Hepatic stellate cell (primary cell): ENCODE results near the gene ICA1.
A peak's percentile ranks its signal among the peaks of the same experiment; 100 is the strongest.
"Not testable (repeated sequence)": the region's sequence is repeated elsewhere in the genome, so short reads cannot be mapped to it uniquely, and the experiment has no call there.

ENCODE experiments used
- DNase-seq: peaks from one replicate; pipeline ENCODE4 v3.0.0; 2011; ENCODE audit warnings: low spot score

The ICA1 gene

DNA sequence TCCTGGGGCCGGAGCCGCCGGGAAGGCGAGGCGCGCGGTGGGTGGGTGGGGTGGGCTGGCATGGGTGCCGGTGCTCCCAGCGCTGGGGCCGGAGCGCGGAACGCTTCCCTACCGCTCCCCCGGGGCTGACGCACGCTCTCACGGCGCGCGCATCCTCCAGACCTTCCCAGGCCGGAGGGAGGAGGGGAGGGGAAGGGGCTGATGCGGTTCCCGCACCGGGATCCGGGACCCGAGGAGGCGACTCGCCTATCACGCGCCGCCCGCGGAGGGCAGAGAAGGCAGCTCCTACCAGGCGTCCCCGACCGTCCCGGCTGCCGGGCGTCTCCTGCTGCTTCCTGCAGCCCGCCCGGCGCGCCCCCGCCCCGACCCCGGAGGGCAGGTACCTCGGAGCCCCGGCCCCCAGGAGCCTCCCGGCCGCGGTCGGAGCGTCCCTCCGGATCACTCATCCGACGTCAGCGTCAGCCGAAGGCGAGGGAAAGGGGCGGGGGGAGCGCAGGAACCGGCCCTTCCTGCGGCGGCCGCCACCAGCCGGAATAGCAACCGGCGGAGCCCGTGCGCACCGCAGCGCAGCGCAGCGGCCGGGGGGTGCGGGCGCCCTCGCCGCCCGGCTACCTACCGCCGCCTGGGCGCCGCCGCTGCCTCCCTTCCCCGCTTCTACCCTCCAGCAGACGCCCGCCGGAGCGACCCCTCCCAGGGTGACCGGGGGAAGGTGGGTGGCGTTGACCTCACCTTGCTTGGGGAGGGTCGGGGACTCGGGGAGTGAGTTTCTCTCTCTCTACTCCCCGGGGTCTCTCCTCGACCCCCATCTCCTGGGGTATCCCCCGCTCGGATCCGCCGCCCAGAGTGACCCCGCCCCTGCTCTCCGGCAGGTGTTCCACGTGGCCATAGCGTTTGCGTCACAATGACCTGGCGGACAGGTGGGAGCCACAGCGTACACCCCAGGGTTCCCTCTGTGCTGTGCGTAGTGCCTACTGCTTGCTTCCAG is at the start of gene ICA1:
Gene ICA1, minus strand, starts transcription at position 457 of the 985 bp plus-strand sequence. CDS start 26,241 bp downstream, outside the sequence.
- peak; percentile 19 for DNase-seq

DNA sequence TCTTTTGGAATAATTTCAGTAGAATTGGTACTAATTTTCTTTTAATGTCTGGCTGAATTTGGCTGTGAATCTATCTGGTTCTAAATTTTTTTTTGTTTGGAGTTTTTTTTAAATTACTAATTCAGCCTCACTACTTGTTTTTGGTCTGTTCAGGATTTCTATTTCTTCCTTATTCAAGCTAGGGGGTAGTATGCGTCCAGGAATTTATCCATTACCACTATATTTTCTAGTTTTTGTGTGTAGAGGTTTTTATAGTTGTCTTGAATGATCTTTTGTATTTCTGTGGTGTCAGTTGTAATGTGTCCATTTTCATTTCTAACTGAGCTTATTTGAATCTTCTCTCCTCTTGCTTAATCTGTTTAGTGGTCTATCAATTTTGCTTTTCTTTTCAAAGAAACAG is 48.9 kb upstream of the ICA1 start:
- DNase-seq, result no peak

DNA sequence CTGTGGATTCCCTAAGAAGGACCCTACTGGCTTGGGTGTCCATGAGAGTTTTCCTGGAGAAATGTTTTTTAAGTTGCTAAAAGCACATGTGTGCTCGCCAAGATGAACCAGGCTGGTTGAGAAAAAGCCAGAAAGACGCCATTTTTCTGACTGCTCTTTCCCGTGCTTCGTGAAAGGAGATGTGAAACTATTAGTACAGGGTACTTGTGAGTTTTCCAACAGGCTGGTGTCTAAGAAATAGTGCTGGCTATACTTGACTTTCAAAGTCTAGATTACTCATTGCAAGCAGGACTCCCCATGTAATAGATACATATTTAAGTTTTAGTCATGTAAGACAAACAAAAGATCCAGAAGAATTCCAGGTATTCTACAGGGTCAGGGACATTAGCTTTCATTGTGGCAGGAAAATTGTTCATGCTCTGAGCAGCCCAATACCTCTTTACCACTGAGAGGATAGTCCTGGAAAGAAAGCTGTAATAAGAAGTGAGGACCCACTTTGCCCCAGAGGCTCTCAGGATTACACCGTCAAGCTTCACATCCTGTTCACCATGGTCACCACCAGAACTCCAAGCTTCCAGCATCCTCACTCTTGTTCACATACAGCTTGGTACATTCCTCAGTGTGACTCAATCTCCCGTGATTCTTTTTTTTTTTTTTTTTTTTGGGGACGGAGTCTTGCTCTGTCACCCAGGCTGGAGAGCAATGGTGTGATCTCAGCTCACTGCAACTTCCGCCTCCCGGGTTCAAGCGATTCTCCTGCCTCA is 43.8 kb upstream of the ICA1 start:
- DNase-seq, result no peak

DNA sequence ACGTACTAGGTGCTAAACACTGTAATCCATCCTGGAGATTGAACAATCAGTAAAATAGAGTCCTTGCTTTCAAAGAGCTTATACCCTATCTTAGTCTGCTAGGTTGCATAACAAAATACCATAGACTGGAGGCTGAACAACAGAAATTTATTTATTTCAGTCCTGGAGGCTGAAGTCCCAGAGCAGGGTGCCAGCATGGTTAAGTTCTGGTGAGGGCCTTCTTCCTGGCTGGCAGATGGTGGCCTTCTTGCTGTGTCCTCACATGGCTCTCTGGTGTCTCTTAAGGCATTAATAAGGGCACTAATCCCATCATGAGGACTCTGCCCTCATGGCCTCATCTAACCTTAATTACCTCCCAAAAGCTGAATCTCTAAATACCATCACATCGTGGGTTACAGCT is 43.1 kb upstream of the ICA1 start:
- no peak for DNase-seq

DNA sequence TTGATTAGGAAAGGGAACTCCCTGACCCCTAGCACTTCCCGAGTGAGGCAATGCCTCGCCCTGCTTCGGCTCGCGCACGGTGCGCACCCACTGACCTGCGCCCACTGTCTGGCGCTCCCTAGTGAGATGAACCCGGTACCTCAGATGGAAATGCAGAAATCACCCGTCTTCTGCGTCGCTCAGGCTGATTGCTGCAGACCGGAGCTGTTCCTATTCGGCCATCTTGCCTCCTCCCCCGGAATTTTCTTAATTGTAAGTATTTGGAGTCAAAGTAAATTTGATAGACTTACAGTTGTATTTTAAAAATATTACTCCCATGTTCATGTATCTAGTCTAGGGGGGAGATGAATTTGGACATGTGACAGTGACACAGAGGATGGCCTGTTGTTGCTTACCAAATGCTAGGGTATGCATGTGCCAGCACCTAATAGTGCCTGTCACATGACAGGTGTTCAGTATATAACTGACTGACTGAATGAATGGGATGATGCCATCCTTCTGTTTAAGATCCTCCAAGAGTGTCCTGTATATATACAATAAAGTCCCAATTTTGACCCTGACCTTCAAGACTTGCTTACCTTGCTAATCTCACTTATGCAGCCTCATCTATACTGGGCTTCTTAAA is 42.0 kb upstream of the ICA1 start:
- no peak for DNase-seq

DNA sequence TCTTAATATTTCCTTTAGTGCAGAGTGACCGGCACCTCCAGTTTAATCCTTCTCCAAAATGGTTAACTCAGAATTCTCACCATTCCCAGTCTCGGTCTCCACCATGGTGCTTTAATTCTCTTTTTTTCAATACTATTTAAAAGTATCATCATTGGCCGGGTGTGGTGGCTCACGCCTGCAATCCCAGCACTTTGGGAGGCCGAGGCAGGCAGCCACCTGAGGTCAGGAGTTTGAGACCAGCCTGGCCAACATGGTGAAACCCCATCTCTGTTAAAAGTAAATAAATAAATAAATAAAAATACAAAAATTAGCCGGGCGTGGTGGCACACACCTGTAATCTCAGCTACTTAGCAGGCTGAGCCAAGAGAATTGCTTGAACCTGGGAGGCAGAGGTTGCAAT is 35.1 kb upstream of the ICA1 start:
- DNase-seq, result not testable (repeated sequence)

DNA sequence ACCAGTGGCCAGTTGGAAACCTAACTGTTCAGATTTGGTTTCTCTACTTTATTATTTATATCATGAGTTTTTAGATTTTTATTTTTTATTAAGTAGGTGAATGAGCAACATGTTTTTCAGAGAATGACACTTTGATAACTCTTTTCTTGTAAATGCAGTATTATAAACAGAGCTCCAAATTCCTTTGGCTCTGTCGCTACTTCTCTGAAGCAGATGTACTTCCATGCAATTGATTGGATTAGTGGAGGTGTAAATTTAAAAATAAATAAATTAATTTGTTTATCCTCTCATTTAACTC is 34.3 kb upstream of the ICA1 start:
- no peak for DNase-seq

DNA sequence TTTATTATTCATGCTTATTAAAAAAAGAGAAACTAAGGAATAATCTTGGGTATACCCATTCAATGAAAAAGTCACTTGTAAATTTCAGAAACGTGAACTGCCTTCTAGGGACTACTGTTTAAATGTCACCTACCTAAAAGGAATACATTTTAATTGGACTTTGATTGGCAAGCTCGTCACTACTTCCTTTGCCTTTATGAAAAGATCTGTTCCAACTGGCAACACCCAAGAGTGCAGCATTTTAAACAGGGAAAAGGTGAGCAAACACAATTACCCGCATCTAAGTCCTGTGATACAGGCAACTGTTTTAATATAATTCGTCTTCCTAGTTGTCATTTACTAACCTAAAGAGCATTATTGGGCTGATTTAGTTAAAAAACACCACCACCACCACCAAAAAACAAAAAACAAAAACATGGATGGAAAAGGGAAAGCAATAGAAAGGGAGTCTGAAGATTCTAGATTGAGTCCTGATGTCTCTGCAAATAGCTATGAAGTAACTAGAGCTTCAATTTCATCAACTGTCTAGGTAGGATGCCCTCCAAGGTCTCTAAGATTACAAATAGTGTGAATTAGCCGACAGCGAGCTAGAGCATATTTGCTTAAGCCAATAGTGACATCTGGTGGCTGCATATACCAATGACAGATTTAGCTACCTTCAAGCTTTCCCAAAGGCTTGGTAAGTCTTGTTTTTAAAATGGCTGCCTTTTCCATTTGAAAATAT is 33.8 kb upstream of the ICA1 start:
- peak; percentile 51 for DNase-seq

DNA sequence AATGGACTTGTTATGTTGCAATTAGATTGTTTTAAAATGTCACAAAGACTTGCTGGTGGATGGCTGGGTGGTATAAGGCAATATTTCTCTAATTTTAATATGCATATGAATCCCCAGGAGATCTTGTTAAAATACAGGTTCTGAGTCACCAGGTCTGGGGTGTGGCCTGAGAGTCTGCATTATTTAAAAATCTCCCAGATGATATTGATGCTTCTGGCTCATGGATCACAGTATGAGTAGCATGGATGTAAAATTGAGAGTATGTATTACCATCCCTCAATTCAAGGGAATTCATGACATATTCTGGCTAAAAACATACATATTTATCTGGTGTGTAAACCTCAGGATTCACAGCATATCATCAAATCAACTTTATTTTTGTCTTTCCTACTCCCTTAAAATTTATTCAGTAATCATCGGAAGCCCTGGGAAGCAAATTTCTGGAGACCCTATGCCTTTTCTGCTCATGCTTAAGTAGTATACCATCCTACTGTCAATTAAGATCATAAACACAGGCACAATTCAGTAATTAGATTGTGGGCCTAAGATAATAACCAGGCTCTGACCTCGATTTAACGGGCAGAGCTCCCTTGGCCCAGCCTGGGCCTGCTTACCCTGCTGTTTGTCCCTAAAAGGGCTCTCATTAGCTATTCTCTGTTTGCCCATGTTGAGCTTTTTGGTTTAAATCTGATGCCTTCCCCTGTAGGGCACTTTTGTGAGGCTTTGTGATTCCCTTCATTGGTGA is 29.6 kb upstream of the ICA1 start:
- DNase-seq, result no peak

DNA sequence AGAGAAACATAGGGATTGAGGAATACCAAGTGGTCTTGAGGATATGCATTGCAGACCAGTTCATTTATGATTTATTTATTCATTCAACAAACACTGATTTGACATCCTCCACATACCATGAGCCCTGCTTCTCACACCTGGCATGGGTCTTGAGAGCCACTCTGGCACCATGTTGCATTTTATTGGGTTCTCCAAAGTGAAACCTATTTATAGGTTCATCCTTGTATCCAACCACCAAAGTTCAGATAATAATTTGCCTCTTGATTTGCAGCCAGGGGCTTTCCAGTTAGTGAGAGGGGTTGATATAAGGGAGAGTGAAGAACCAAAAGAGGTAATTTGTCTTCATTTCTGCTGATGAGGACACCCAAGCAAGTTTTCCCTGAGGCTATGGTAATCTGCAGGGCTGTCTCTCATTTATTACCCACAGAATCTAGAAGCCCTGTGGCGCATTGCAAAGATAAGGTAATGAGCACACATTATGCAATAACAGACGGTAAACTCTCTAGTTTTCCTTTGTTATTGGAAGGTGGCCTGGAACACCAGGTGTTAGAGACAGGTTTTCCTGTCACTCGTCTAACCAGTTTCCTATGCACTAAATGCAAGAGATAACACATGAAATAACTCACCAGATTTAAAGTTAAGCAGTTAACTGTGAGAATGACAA is 28.8 kb upstream of the ICA1 start:
- DNase-seq, result no peak

DNA sequence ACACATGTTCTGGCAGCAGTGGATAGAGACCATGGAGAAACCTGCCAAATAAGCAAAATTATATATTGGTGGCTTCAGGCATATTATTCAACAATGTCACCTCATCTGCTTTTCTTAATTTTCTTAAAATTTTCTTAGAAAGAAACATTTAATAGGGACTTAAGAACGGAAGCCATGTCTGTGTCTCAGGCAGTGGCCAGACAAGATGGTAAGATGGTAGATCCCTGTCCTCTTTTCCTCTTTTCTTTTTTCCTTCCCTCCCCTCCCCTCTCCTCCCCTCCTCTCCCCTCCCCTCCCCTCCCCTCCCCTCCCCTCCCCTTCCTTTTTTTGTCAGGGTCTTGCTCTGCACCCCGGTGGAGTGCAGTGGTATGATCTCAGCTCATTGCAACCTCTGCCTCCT is 24.2 kb upstream of the ICA1 start:
- no peak for DNase-seq

DNA sequence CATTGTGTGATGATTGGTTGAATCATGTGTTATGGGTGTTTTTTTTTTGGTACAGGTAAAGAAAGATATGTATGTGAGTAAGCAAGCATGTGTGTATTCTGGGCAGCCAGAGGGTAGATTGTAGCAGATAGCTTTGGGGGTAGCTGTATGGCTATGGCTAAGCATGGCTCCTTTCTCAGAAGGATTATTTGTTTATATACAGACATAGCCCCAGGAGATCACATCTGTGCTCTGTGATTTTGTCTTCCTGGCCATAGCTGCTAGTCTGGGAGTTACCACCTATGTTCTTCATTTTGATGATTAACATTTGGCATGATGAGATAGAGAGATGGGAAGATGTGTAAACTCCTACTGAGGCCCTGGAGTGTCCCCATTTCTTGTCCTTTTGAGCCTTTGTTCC is 23.2 kb upstream of the ICA1 start:
- DNase-seq, result no peak

DNA sequence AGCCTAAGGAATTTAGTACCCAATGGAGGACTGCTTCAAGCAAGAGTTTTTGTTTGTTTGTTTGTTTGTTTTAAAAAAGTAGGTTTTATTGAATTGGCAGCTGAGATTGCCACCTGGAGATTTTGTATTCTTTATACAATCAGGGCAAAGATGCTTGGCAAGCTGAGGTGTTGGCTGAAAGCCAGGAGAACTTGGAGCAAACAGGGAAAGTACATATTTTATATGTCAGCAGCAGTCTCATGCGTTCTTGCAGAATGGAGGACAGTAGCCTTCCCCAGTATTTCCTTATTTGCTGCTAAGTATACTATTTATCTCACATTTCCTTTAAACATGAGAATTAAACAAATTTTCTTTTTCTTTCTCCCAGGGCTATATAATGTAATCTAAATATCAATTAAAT is 22.6 kb upstream of the ICA1 start:
- DNase-seq, result no peak

DNA sequence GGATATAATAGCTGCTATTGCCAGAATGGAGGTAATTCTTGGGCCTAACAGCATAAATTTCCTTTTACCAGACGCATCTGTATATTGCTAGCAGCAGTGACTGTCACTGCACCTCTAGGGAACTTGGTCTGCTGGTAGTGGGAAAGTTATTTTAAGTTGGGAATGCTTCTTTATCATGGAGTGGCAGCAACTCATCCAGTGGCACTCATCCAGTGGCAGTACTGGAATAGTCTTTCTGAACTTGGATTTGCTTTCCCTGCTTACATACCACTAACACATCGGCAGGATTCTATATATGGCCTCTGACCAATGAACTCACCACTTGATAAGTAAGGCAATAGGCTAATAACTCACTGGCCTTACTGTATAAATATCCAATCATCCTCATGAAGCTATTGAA is 22.0 kb upstream of the ICA1 start:
- no peak for DNase-seq

DNA sequence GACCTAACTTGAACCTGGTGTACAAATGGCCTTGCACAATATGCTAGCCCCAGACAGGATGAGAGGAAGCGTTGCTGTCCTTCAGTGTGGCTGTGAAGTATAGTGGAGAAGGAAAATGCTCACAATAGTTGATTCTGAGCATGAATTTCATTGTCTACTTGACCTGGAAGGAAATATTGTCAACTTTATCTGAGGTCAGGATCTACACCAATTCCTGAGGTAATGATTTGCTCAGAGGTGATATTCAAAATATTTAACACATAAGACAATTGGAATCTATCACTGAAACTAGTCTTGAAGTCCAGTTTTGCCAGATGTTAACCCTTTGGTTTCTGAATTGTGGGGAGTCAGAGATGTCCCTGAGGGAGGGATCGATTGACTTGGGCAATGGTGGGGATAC is 20.9 kb upstream of the ICA1 start:
- DNase-seq, result no peak

DNA sequence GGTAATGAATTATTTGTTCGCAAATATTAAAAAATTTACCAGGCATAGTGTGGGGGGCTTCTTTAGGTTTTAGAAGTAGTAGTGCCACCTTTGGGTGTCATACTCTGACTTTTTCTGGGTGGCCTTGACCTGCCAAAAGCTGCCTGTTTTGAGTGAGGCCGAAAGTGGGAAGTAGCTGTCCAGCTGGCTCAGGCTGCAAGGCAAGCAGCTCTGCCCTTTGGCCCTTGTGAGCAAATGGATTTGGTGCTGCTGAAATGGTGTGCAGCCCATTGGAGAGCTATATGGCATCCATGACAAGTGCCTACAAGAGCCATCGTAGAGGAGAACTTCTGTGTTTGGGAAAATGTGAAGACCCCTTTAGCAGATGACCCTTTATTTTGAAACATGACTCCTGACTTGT is 20.2 kb upstream of the ICA1 start:
- DNase-seq, result no peak

DNA sequence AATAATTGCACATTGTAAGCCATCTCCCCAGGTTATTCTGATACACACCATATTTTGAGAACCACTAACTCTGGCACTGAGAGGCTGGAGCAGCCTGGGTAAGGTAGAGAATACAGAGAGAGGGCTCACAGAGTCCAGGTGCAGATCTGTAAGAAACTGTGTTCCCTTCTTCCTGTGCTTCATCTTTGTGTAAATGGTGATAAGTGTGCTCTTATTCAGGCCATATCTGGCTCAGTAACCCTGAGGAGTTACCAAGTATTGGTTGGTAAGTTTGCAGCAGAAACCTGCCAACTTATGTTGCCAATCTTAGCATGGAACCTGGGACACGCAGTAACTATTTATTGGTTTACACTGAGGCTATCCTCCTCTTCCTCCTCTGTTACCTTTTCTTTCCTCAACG is 16.2 kb upstream of the ICA1 start:
- no peak for DNase-seq

DNA sequence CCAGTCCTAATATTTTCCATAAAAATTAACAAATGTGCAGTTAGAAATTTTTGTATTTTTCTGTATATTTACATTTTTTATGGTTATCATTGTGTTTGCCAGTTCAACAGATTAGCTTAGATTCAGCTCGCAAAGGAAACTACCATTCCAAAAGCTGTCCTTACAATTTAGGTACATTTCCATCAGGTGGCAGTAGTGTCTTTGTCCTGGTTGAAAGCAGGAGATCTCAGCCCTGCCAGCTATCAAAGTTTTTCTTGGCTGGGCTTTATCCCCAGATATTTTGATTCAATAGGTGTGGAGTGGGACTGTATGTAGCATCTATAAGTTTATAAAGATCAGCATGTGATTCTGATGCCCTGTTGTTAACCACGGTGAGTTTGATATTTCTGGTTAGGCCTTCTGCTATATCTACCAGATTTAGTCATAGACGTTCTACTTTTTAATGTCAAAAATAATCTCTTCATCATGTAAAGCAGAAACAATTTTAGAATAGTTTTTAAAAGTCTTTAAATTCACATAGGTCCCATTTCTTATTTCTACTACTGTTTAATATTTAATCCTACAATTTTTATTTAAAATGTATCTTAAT is 15.5 kb upstream of the ICA1 start:
- DNase-seq, result no peak

DNA sequence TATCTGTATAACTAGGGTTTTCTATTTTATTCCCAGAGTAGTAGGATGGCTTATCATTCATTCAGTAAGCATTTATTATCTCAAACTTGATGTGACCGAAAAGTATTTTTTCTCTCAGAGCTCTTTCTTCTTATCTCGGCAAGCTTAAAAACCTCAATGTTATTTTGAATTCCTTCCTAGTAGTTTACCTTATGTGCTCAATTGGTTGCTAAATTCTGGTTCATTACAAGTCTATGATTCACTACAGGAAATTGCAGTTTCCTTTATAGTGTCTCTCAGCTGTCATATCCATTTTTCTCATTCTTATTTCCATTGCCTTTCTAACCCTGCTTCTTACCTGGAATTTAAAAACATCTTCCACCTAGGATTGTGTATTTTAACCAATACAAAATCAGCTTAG is 12.6 kb upstream of the ICA1 start:
- DNase-seq, result no peak

DNA sequence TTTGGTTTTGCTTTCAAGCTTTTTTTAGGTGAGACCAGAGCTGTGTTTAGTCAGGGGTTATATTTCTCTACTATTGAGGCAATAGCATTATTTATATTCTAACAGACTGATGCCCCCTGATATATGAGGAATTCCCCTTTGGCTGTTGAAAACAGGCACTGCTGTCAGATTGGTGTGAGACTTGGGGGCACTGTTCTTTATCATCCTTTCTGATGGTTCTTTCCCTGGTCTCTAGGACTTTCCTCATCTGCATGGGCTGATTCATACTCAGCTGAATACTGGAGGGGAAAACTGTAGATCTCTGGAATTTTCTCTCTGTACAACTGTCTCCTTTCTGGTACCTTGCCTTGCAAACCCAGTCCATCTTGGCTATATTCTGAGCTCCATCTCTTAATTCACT is 10.0 kb upstream of the ICA1 start:
- DNase-seq, result no peak

DNA sequence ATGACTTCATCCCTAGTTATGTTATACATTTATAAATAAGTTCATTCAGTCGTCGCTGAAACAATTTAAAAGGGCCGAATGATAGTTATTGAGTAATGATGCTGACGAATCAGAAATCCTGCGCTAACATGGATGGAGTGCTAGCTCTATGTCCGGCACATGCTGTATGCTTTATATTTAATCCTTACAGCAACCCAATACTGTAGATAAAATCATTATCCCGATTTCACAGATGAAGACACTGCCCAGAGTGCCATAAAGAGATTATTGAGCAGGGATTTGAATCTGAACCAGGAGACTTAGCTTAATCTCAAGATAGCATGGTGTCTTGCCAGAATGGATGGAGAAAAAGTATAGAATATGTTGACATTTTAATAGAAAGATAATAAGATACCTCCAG is 1.1 kb upstream of the ICA1 start:
- no peak for DNase-seq
